HPDE6-E6E7 (cell line): ENCODE measurements around the gene LMAN2L.
"Not testable (repeated sequence)": the region's sequence is repeated elsewhere in the genome, so short reads cannot be mapped to it uniquely, and the experiment has no call there.

Experiments used
- DNase-seq: peaks from one replicate; pipeline ENCODE4 v3.0.0; 2011; ENCODE audit warnings: missing footprints; ENCODE audit errors: extremely low spot score

LMAN2L gene

GRCh38 chr2:96687711-96688640, 51.9 kb downstream of the LMAN2L start:
- DNase-seq, result no peak

- no peak for DNase-seq
Measured at GRCh38 chr2:96687266-96687665, 52.6 kb downstream of the LMAN2L start.

GRCh38 chr2:96685577-96686459, 54.0 kb downstream of the LMAN2L start:
- DNase-seq, result no peak

- DNase-seq, result no peak
Measured at GRCh38 chr2:96684883-96685576, 54.8 kb downstream of the LMAN2L start.

- no peak for DNase-seq
Measured at GRCh38 chr2:96683972-96684820, 55.7 kb downstream of the LMAN2L start.

- no peak for DNase-seq
Measured at GRCh38 chr2:96683307-96683706, 56.6 kb downstream of the LMAN2L start.

- DNase-seq, result no peak
Measured at GRCh38 chr2:96681540-96681939, 58.3 kb downstream of the LMAN2L start.

GRCh38 chr2:96680561-96681141, 59.2 kb downstream of the LMAN2L start:
- DNase-seq, result no peak

- no peak for DNase-seq
Measured at GRCh38 chr2:96679848-96680247, 60.0 kb downstream of the LMAN2L start.

GRCh38 chr2:96669539-96670215, 70.2 kb downstream of the LMAN2L start:
- no peak for DNase-seq

- no peak for DNase-seq
Measured at GRCh38 chr2:96668771-96669170, 71.1 kb downstream of the LMAN2L start.

GRCh38 chr2:96665717-96666116, 74.1 kb downstream of the LMAN2L start:
- DNase-seq, result not testable (repeated sequence)

- peak; percentile 97 for DNase-seq
Measured at GRCh38 chr2:96665083-96665569, 74.7 kb downstream of the LMAN2L start.

GRCh38 chr2:96664366-96664925, 75.4 kb downstream of the LMAN2L start:
- DNase-seq, result no peak

- no peak for DNase-seq
Measured at GRCh38 chr2:96663829-96664228, 76.0 kb downstream of the LMAN2L start.

GRCh38 chr2:96663177-96663576, 76.7 kb downstream of the LMAN2L start:
- DNase-seq, result no peak

- DNase-seq, result no peak
Measured at GRCh38 chr2:96662360-96662759, 77.5 kb downstream of the LMAN2L start.

GRCh38 chr2:96661324-96661723, 78.5 kb downstream of the LMAN2L start:
- no peak for DNase-seq

- DNase-seq, result no peak
Measured at GRCh38 chr2:96656540-96656939, 83.3 kb downstream of the LMAN2L start.
